ENCODE results near the gene KRTAP12-4.

KRTAP12-4 gene

GRCh38 chr21:44681861-44682579 is 27.6 kb upstream of the KRTAP12-4 start, which contains the start of gene KRTAP12-1:
Gene KRTAP12-1, minus strand, starts transcription at chr21:44682163. Its CDS starts 40 bp downstream, at chr21:44682123.
- TF ChIP-seq FOXP2 (optimal IDR thresholded peaks at IDR 0.05; ENCODE audit: borderline replicate concordance, extremely low read depth, extremely low read length, insufficient read depth): no peak
- TF ChIP-seq, protein P1, sequence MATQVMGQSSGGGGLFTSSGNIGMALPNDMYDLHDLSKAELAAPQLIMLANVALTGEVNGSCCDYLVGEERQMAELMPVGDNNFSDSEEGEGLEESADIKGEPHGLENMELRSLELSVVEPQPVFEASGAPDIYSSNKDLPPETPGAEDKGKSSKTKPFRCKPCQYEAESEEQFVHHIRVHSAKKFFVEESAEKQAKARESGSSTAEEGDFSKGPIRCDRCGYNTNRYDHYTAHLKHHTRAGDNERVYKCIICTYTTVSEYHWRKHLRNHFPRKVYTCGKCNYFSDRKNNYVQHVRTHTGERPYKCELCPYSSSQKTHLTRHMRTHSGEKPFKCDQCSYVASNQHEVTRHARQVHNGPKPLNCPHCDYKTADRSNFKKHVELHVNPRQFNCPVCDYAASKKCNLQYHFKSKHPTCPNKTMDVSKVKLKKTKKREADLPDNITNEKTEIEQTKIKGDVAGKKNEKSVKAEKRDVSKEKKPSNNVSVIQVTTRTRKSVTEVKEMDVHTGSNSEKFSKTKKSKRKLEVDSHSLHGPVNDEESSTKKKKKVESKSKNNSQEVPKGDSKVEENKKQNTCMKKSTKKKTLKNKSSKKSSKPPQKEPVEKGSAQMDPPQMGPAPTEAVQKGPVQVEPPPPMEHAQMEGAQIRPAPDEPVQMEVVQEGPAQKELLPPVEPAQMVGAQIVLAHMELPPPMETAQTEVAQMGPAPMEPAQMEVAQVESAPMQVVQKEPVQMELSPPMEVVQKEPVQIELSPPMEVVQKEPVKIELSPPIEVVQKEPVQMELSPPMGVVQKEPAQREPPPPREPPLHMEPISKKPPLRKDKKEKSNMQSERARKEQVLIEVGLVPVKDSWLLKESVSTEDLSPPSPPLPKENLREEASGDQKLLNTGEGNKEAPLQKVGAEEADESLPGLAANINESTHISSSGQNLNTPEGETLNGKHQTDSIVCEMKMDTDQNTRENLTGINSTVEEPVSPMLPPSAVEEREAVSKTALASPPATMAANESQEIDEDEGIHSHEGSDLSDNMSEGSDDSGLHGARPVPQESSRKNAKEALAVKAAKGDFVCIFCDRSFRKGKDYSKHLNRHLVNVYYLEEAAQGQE (IDR thresholded peaks at IDR 0.05; ENCODE audit: insufficient read depth in 1 of 2, low read depth in 2 of 2, low read length in 2 of 2): no peak
- TF ChIP-seq TAF1 (IDR thresholded peaks at IDR 0.05; ENCODE audit: borderline replicate concordance, insufficient read depth, low read length): no peak
- no peak for TF ChIP-seq SIN3A (IDR thresholded peaks at IDR 0.05; ENCODE audit: borderline replicate concordance, insufficient read depth, low read length)
- TF ChIP-seq POLR2AphosphoS5 (IDR thresholded peaks at IDR 0.05; ENCODE audit: low read depth, low read length): no peak

GRCh38 chr21:44681152-44681551 is 26.7 kb upstream of the KRTAP12-4 start:
- TF ChIP-seq FOXP2 (optimal IDR thresholded peaks at IDR 0.05; ENCODE audit: borderline replicate concordance, extremely low read depth, extremely low read length, insufficient read depth) (no peak), SIN3A (IDR thresholded peaks at IDR 0.05; ENCODE audit: borderline replicate concordance, insufficient read depth, low read length) (no peak), TAF1 (IDR thresholded peaks at IDR 0.05; ENCODE audit: borderline replicate concordance, insufficient read depth, low read length) (no peak), POLR2AphosphoS5 (IDR thresholded peaks at IDR 0.05; ENCODE audit: low read depth, low read length) (no peak)
- TF ChIP-seq, protein P1 (IDR thresholded peaks at IDR 0.05; ENCODE audit: insufficient read depth in 1 of 2, low read depth in 2 of 2, low read length in 2 of 2): no peak

GRCh38 chr21:44677881-44678280 is 23.4 kb upstream of the KRTAP12-4 start:
- TF ChIP-seq FOXP2 (optimal IDR thresholded peaks at IDR 0.05; ENCODE audit: borderline replicate concordance, extremely low read depth, extremely low read length, insufficient read depth): no peak
- no peak for TF ChIP-seq POLR2AphosphoS5 (IDR thresholded peaks at IDR 0.05; ENCODE audit: low read depth, low read length)
- no peak for TF ChIP-seq TAF1 (IDR thresholded peaks at IDR 0.05; ENCODE audit: borderline replicate concordance, insufficient read depth, low read length)
- TF ChIP-seq SIN3A (IDR thresholded peaks at IDR 0.05; ENCODE audit: borderline replicate concordance, insufficient read depth, low read length): no peak
- TF ChIP-seq, protein P1 (IDR thresholded peaks at IDR 0.05; ENCODE audit: insufficient read depth in 1 of 2, low read depth in 2 of 2, low read length in 2 of 2): no peak

GRCh38 chr21:44671911-44672310 is 17.5 kb upstream of the KRTAP12-4 start:
- TF ChIP-seq SIN3A (IDR thresholded peaks at IDR 0.05; ENCODE audit: borderline replicate concordance, insufficient read depth, low read length) (no peak), POLR2AphosphoS5 (IDR thresholded peaks at IDR 0.05; ENCODE audit: low read depth, low read length) (no peak), TAF1 (IDR thresholded peaks at IDR 0.05; ENCODE audit: borderline replicate concordance, insufficient read depth, low read length) (no peak), FOXP2 (optimal IDR thresholded peaks at IDR 0.05; ENCODE audit: borderline replicate concordance, extremely low read depth, extremely low read length, insufficient read depth) (no peak)
- TF ChIP-seq, protein P1 (IDR thresholded peaks at IDR 0.05; ENCODE audit: insufficient read depth in 1 of 2, low read depth in 2 of 2, low read length in 2 of 2): no peak

Data from PFSK-1 (cell line).